HL-60/S4 treated with phorbol 12-myristate 13-acetate at 8.2 ng/mL for 4 days and 3 days (cell line): Measurements from ENCODE around the gene KRTAP4-9.
"Not testable (repeated sequence)": the region's sequence is repeated elsewhere in the genome, so short reads cannot be mapped to it uniquely, and the experiment has no call there.

Experiments used
- in situ Hi-C: fragments of 300-500 bp; cut with MboI; formaldehyde crosslinking; loops from 2 replicates; pipeline ENCODE4 v1.15.0; 2022; ENCODE audit warnings: low sequenced_read_pairs

The KRTAP4-9 gene

DNA sequence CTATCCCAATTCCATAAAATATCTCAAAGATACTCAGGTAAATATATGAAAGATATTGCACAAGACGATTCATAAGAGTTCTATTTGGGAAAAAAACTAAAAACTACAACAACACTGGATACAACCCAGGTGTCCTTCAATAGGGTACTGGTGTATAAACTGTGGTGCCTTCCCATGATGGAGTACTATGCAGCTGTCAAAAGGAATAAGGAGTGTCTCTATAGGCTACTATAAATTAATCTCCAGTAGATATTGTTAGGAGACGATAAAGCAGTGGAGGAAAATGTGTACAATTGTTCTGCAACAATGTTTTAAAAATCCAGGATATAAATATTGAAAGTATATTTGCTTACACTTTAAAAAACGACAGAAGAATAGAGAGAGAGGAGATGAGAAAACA is 21.2 kb downstream of the KRTAP4-9 start:
- in situ Hi-C loops, result no loop called here

DNA sequence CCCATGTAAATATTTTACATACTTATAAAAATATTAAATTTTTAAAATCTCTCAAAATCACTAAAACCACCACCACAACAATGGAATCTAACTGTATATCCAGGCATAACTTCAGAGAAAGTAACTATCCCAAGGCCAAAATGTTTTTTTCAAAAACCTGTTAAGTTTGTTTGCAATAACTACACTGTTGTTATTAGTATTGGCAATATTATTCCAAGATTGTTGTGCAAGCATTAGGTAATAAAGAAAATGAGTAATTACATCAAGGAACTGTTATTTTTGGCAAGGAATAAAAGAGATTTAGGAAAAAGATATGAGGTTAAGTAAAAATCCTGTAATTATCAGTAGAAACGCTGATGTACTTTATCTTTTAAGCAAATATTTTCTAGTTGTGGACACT is 22.2 kb downstream of the KRTAP4-9 start:
- in situ Hi-C loops, result no loop called here

DNA sequence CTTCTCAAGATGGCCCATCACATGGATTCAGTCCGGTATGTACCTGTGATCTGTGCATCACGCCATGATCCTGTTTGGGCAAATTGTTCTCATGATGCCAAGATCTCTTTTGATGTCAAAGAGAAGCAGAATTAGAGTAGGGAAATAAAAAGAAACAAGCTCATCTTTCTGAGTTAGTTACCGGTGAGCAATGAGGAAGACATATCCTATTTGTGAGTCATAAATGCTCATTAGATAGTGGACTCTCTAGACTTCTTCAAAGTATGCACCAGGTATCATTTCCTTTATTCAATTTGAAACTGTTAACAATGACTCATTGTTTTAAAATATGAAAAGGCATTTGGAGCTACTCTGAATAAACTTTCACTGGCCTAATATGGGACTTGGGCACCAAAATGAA is 26.8 kb downstream of the KRTAP4-9 start:
- in situ Hi-C loops, result no loop called here

DNA sequence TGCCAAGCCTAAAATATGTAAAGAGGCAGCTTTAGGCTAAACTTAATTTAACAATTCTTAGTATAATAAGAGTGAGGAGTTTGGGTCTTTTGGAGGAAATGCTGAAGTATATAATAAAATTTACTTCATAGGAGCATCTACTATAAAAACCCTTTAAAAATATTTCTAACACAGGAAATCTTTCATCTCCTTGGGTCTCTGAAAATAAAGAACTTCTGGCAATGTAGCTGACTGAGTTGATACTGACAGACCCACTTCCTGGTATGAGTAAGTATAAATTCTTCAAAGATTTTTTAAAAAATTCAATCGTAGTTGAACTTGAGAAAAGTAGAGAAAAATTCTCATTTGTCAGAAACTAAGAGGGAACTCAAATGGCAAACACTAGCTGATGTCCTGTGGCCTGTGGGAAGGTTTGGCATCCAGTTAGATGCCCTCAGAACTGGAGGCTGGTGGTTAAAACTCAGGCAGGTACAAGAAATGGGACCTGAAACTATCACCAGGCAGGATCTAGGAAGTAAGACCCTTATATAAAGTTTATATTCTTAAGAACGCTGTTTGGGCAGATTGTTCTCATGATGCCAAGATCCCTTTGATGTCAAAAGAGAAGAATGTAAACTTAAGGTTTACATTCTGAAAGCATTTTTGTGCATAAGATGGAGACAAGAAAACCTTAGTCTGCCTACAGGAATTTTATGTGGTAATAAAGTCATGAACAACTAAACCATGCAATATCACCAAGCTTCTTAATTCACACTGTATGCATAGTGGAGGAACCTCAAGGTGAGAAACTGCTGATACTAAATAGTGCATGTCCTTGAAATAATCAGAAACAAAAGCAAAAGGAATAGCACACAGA is 28.9 kb downstream of the KRTAP4-9 start:
- in situ Hi-C loops, result no loop called here

DNA sequence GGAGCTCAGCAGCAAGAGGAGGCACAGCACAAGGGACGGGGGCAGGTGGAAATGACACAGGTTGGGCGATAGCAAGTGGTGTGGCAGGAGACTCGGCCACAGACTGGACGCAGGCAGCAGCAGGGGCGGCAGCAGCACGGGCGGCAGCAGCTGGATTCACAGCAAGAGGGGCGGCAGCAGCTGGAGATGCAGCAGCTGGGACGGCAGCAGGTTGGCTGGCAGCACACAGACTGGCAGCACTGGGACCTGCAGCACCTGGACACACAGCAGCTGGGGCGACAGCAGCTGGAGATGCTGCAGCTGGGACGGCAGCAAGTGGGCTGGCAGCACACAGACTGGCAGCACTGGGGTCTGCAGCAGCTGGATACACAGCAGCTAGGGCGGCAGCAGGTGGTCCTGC is 34.7 kb downstream of the KRTAP4-9 start:
- in situ Hi-C loops, result not testable (repeated sequence)

DNA sequence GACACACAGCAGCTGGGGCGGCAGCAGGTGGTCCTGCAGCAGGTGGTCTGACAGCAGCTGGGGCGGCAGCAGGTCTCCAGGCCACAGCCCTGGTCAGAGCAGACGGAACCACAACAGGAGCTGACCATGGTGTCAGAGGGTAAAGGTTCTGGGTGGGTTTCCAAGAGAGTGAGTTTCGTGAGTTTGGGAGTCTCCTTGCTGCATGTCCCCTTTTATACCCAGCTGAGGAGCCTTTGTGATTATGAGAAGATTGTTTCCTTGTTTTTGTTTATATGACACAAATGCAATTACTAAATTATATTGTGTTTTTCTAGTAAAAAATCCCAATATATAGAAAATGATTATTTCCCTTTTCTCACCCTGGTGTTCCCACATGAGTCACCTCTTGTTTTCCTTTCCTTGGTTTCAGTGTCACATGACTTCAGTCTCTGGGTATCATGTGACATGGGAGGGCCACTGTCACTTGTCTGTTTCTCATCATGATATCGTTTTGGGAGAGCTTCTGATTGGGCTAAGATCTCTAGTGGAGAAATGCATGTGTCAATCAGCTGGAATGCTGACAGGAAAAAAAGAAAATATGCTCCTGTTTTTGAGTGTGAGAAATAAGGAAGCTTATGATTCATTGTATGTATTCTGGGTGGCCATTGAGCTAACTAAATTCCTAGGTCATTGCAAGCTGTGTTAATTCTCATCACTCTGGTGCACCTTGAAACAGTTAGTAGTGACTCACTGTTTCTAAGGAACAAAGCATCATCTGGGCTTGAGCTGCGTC is 35.4 kb downstream of the KRTAP4-9 start, which contains the start of gene KRTAP4-6:
Gene KRTAP4-6, minus strand, starts transcription at position 185 of the 772 bp plus-strand sequence. Its CDS starts 57 bp downstream, at position 128.
- in situ Hi-C loops, result no loop called here

DNA sequence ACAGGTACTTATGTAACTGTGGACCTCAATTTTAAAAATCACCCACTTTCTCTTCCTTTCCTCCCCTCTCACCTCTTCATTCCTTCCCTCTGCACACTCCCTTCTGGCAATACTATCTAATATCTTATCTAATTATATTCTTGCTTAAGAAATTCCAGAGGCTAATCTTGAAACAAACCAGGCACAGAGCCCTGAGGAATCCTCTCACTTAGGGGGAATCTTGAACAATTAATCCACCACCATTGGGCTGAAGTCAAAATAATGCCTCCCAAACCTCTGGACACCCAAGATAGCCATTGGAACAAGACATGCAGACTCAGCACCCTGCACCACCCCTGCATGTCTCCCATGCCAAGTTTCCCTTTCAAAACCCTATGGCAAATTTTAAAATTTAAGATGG is 36.2 kb downstream of the KRTAP4-9 start:
- in situ Hi-C loops, result no loop called here

DNA sequence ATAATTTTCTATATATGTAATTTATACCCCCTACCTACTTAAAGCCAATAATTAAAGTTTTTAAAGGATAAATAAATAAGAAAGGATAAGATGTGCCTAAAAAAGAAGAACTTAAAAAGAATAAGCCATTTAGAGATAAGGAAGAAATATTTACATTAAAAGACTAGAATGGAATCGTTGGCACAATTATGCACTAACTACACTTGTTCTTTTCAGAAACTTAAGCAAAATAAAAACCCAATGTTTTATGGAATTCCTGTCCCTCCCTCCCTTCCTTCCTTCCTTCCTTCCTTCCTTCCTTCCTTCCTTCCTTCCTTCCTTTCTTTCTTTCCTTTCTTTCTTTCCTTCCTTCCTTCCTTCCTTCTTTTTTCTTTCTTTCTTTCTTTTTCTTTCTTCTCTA is 39.7 kb downstream of the KRTAP4-9 start:
- in situ Hi-C loops, result no loop called here

DNA sequence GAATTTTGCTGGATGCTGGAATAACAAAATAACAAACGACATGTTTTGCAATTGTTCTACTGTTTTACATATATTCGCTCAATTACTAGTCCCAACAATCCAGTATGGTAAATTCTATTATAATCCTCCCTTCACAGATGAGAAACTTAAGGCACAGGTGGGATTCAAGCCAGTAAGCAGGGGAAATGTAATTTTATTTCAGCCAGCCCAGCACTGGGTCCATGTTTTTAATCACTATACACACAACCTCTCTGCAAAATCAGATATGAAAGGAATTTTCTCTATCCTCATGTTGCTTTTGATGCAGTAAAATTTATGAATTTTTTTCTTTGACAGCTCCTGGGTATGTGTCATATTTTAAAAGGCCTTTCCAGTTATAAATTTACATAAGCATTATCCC is 40.1 kb downstream of the KRTAP4-9 start:
- in situ Hi-C loops, result no loop called here

DNA sequence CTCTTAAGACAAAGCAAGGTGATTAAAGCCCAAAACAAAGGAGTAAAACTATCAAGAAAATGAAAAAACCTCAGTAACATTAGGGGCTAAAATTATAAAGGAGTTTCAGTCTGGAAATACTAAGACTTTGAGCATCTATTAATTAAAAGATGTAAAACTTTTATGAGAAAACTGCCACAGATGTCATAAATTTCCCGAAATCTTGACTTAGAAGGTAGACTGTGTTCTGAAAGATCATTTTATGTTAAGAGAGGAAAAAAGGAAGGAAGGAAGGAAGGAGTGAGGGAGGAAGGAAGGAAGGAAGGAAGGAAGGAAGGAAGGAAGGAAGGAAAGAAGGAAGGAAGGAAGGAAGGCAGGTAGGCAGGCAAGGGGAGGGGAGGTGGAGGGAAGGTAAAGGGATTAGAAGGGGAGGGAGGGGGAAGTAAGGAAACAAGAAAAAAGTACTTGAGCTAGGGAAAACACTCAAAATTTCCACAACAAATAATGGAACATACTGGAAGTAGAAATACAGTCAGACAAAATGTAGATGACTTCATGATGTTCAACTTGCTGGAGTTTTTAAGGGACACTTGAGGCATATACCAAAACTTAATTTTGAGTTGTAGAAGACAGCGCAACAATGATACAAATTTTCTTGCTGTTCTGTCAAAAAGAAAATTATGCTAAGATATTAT is 42.5 kb downstream of the KRTAP4-9 start:
- in situ Hi-C loops, result no loop called here

DNA sequence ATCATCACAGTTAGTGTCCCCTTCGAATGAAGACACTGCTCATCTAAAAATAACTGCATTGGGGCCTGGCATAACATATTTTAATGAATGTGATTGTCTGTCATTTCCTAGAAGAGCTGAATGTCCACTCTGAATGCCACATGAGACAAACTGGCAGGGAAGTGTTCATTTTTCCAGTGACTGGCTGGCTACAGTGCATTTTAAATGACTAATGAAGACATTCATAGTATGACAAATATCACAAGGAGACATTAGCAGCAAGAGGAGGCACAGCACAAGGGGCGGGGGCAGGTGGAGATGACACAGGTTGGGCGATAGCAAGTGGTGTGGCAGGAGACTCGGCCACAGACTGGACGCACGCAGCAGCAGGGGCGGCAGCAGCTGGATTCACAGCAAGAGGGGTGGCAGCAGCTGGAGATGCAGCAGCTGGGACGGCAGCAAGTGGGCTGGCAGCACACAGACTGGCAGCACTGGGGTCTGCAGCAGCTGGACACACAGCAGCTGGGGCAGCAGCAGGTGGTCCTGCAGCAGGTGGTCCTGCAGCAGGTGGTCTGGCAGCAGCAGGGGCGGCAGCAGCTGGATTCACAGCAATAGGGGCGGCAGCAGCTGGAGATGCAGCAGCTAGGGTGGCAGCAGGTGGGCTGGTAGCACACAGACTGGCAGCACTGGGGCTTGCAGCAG is 43.9 kb downstream of the KRTAP4-9 start:
- in situ Hi-C loops, result not testable (repeated sequence)

DNA sequence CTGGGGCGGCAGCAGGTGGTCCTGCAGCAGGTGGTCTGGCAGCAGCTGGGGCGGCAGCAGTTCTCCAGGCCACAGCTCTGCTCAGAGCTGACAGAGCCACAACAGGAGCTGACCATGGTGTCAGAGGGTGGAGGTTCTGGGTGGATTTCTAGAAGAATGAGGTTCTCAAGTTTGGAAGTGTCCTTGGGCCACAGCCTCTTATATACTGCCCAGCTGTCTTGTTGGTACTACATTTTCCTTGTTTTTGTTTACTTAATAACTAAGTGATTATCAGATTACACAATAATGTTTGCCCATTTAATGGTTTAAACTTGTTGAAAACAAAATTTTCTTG is 44.4 kb downstream of the KRTAP4-9 start, which contains the start of gene KRTAP4-5:
Gene KRTAP4-5, minus strand, starts transcription at position 174 of the 334 bp plus-strand sequence. Its CDS starts 58 bp downstream, at position 116.
- in situ Hi-C loops, result no loop called here

DNA sequence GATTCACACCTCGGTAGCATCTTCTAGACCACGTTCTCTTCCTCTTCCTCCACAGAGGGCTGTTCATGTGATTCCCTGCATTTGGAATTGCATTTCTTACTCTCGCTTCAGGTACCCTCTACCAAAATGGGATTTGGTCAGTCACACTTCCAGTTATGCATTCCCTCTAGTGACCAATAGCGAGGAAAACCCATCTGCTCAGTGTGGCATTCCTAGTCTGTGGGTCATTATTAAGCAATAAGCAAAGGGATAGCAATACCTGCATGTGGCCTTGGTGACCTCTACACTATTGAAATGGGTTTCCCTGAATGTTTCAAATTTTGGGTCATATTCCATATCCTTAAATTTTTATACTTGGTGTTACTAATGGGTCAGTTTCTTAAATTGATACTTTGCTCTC is 44.8 kb downstream of the KRTAP4-9 start:
- in situ Hi-C loops, result no loop called here

DNA sequence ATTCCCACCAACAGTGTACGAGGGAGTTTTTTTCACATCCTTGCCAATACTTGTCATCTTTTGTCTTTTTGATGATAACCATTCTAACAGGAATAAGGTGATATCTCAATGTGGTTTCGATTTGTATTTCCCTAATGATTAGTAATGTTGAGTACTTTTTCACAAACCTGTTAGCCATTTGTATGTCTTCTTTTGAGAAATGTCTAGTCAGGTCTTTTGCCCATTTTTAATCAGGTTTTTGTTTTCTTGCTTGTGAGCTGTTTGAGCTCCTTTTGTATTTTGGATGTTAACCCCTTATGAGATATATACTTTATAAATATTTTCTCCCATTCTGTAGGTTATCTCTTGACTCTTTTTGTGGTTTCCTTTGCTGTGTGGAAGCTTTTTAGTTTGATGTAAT is 46.3 kb downstream of the KRTAP4-9 start:
- in situ Hi-C loops, result no loop called here

DNA sequence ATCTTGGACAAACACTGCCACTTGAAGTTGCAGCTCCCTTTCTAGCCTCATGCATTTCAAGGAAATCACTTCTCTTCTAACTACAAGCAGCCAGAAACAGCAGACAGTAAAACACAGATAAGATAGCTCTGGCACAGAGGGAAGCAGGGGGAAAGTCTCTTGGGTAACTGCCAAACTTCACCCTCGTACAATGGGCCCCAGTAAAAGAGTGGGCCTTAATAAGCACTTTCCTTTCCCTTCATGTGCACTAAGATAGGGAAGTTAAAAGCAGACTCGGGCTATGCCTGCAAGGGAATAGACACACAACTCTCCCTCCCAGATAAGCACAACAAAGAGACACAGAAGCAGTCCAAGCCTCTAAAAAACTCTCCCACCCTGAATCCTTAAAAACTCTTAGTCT is 48.7 kb downstream of the KRTAP4-9 start:
- in situ Hi-C loops, result no loop called here
